DND-41 (cell line): Measurements from ENCODE around the gene AMN1.

ENCODE experiments used
- ATAC-seq: fragments of 200-7000 bp; cut with Tn5 transposase; 3 replicates; pipeline ENCODE4 v1.9.1; 2021; ENCODE audit warnings: low read depth; ENCODE audit not compliant: insufficient read depth
- DNase-seq: peaks from one replicate; pipeline ENCODE4 v3.0.0-alpha.2; 2020
- H2AFZ ChIP-seq: 2 replicates; pipeline ENCODE4 v1.6.0; 2012; ENCODE audit warnings: low read depth, low read length
- H3K27ac ChIP-seq: 2 replicates; pipeline ENCODE4 v1.5.1; 2012; ENCODE audit warnings: low read length, inconsistent platforms
- H3K27me3 ChIP-seq: fragments of 200-600 bp; sonication (generic); 2 replicates; pipeline ENCODE4 v1.6.0; 2012; ENCODE audit warnings: low read length, mild to moderate bottlenecking, inconsistent platforms; ENCODE audit not compliant: insufficient read depth, poor library complexity
- H3K36me3 ChIP-seq: 2 replicates; pipeline ENCODE4 v1.5.1; 2012; ENCODE audit warnings: low read length, inconsistent platforms; ENCODE audit not compliant: insufficient read depth
- H3K4me1 ChIP-seq: 2 replicates; pipeline ENCODE4 v1.5.1; 2012; ENCODE audit warnings: mild to moderate bottlenecking, low read length; ENCODE audit not compliant: insufficient read depth
- H3K4me2 ChIP-seq: 2 replicates; pipeline ENCODE4 v1.6.0; 2012; ENCODE audit warnings: mild to moderate bottlenecking, moderate library complexity, low read length, inconsistent platforms; ENCODE audit not compliant: insufficient read depth
- H3K4me3 ChIP-seq, 2 experiments: fragments of 200-600 bp in 1 of 2; shearing (Covaris generic) in 1 of 2; 2 replicates each; pipeline ENCODE4 v1.5.1; 2012 to 2016; ENCODE audit warnings: inconsistent platforms in 2 of 2, low read length in 2 of 2, mild to moderate bottlenecking in 2 of 2, low read depth in 1 of 2, moderate library complexity in 1 of 2
- H3K79me2 ChIP-seq: 2 replicates; pipeline ENCODE4 v1.6.0; 2012; ENCODE audit warnings: low read length, inconsistent platforms; ENCODE audit not compliant: insufficient read depth
- H3K9ac ChIP-seq: 2 replicates; pipeline ENCODE4 v1.6.0; 2012; ENCODE audit warnings: low read depth, mild to moderate bottlenecking, inconsistent platforms, low read length, moderate library complexity
- H3K9me3 ChIP-seq: 2 replicates; pipeline ENCODE4 v1.5.1; 2012; ENCODE audit warnings: low read length, moderate library complexity, mild to moderate bottlenecking, inconsistent platforms; ENCODE audit not compliant: insufficient read depth, severe bottlenecking
- H4K20me1 ChIP-seq: 2 replicates; pipeline ENCODE4 v1.6.0; 2012; ENCODE audit warnings: low read length; ENCODE audit not compliant: insufficient read depth
- EZH2 ChIP-seq: IDR thresholded peaks from 3 replicates; pipeline ENCODE4 v1.6.1; 2012; ENCODE audit warnings: borderline replicate concordance, low read depth, mild to moderate bottlenecking, moderate library complexity, low read length, inconsistent platforms; ENCODE audit not compliant: severe bottlenecking
- TF ChIP-seq, protein P1 (sequence below): IDR thresholded peaks from 2 replicates; pipeline ENCODE4 v1.5.1; 2012; ENCODE audit warnings: borderline replicate concordance, low read length, moderate library complexity, mild to moderate bottlenecking; ENCODE audit not compliant: poor library complexity, severe bottlenecking; ENCODE audit errors: extremely low read depth

AMN1 gene

DNA sequence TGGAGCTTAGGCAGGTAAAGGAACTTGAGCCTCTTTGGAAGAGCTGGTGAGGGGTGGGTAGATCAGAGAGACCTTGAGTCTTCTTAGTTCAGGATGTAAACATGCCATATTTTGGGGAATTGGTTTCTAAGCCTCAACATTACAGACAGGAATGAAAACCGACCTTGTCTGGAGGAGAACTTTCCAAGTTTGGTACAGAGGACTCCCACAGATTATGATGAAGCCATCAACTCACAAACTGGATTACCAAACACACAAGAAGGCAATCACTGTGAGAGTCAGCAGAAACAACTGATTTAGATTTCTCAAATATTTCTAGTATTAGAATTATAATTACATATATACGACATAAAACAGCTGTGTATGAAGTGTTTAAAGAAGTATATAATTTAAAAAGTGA, 22.3 kb upstream of the AMN1 start:
- ATAC-seq (no peak), DNase-seq (no peak)
- H3K9me3 ChIP-seq: peaks cover 9% of the 10 kb centered on the region
- H3K27ac ChIP-seq: peak overlapping the region; percentile 70
- TF ChIP-seq, protein P1, sequence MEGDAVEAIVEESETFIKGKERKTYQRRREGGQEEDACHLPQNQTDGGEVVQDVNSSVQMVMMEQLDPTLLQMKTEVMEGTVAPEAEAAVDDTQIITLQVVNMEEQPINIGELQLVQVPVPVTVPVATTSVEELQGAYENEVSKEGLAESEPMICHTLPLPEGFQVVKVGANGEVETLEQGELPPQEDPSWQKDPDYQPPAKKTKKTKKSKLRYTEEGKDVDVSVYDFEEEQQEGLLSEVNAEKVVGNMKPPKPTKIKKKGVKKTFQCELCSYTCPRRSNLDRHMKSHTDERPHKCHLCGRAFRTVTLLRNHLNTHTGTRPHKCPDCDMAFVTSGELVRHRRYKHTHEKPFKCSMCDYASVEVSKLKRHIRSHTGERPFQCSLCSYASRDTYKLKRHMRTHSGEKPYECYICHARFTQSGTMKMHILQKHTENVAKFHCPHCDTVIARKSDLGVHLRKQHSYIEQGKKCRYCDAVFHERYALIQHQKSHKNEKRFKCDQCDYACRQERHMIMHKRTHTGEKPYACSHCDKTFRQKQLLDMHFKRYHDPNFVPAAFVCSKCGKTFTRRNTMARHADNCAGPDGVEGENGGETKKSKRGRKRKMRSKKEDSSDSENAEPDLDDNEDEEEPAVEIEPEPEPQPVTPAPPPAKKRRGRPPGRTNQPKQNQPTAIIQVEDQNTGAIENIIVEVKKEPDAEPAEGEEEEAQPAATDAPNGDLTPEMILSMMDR: no peak
- no peak for TF ChIP-seq EZH2
- no peak overlapping the region for H3K4me3 ChIP-seq
- no peaks in the 10 kb centered on the region for H3K36me3 ChIP-seq
- no peak overlapping the region for H3K9ac ChIP-seq
- H3K4me2 ChIP-seq: no peak overlapping the region
- no peaks in the 10 kb centered on the region for H3K79me2 ChIP-seq
- no peaks in the 10 kb centered on the region for H4K20me1 ChIP-seq
- H2AFZ ChIP-seq: 0 out of 2 replicates have a peak overlapping the region, but pooled peaks have one; percentile 28
- peaks cover 50% of the 10 kb centered on the region for H3K4me1 ChIP-seq
- no peaks in the 10 kb centered on the region for H3K27me3 ChIP-seq

DNA sequence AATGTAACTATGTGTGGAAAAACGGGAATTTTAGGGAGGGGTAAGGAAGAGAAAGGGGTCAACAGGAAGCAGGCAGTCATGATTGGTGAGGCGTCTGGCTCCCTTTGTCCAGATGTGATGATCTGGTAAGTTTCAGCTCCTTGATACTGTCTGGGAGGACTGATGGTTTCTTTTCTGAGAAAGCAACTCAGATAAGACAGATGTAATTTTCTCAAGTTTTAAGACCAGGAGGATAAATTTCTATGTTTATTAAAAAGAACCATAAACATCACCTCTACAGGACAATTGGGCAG, 21.9 kb upstream of the AMN1 start:
- 0 out of 2 replicates have a peak overlapping the region, but pooled peaks have one; percentile 28 for H2AFZ ChIP-seq
- peaks cover 9% of the 10 kb centered on the region for H3K9me3 ChIP-seq
- H3K79me2 ChIP-seq: no peaks in the 10 kb centered on the region
- TF ChIP-seq, protein P1: no peak
- TF ChIP-seq EZH2: no peak
- H3K4me2 ChIP-seq: no peak overlapping the region
- H3K4me1 ChIP-seq: peaks cover 50% of the 10 kb centered on the region
- no peaks in the 10 kb centered on the region for H3K36me3 ChIP-seq
- no peak overlapping the region for H3K4me3 ChIP-seq
- DNase-seq (no peak), ATAC-seq (no peak)
- no peaks in the 10 kb centered on the region for H4K20me1 ChIP-seq
- H3K9ac ChIP-seq: no peak overlapping the region
- peak overlapping the region; percentile 70 for H3K27ac ChIP-seq
- no peaks in the 10 kb centered on the region for H3K27me3 ChIP-seq

DNA sequence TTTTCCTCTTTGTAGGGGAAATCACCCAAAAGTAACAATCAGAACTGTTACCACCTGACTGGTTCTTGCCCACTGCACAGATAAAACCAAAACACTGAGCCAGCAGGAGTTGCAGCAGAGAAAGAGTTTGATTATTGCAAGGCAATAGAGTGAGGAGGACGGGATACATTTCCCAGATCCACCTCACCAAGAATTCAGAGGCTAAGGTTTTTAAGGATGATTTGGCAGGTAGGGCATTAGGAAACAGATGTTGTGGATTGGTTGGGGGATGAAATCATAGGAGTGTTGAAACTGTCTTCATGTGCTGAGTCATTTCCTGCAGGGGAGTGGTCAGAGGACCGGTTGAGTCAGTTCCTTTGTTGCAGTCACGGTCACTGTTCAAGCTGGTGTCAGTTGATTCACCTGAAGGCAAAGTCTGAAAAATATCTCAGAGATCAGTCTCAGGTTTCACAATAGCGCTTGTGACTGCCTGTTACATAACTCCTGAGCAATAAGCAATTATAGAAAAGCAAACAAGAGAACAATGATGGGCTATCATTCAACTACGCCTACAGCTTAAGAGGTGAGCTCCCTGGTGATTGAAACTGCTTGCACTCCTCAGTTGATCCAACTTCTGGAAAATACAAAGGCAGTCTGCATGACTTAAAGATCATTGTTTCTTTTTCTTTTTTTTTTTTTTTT, 20.3 kb upstream of the AMN1 start:
- TF ChIP-seq EZH2: no peak
- TF ChIP-seq, protein P1: no peak
- Histone ChIP-seq H3K36me3 (no peaks in the 10 kb centered on the region), H3K27ac (peak overlapping the region; percentile 71), H3K9me3 (peaks cover 9% of the 10 kb centered on the region), H3K79me2 (no peaks in the 10 kb centered on the region), H3K4me3 (no peak overlapping the region), H4K20me1 (no peaks in the 10 kb centered on the region), H3K4me2 (no peak overlapping the region), H3K4me1 (peaks cover 50% of the 10 kb centered on the region), H2AFZ (peak overlapping the region; percentile 3; the same call in 1 of the 2 replicates), H3K9ac (no peak overlapping the region), H3K27me3 (no peaks in the 10 kb centered on the region)
- peak; percentile 70 for ATAC-seq
- DNase-seq: peak; percentile 65
